ENCODE measurements around the gene AGTRAP. TPM values are rescaled to one million over a fixed set of nuclear protein-coding genes. Genes with fewer than 3 reads are reported as not detected.
A peak's percentile ranks its signal among the peaks of the same experiment; 100 is the strongest.

Gene AGTRAP
- total and polyA plus RNA-seq, 9 of the 15 experiments (the other 6 are each of a cell fraction or from before 2014, with no cell fraction given): 26.8 to 105 (median 57.5) TPM

GRCh38 chr1:11735854-11736745 lies at the start of gene AGTRAP (continued):
- TF ChIP-seq RFX1 (IDR thresholded peaks at IDR 0.05) (peak; percentile 99), ZNF644 (tag; IDR thresholded peaks at IDR 0.05; ENCODE audit: low read depth) (0 out of 2 replicates have a peak, but pooled peaks have one; percentile 15), ELF1 (tag; IDR thresholded peaks at IDR 0.05) (0 out of 2 replicates have a peak, but pooled peaks have one; percentile 41), CREB1 (IDR thresholded peaks at IDR 0.05) (peak; percentile 39; the same call in 1 of the 2 replicates), CREB1 (CRISPR knock-in tag; IDR thresholded peaks at IDR 0.05) (peak; percentile 36; the same call in 1 of the 2 replicates), ZNF57 (CRISPR knock-in tag; IDR thresholded peaks at IDR 0.05) (peak; percentile 39; the same call in 1 of the 2 replicates), ARID4B (CRISPR knock-in tag; IDR thresholded peaks at IDR 0.05) (peak; percentile 96), ADNP (tag; IDR thresholded peaks at IDR 0.05) (no peak), MYC (IDR thresholded peaks at IDR 0.05; ENCODE audit: low read depth, low read length) (peak; percentile 70), MYC (CRISPR knock-in tag; IDR thresholded peaks at IDR 0.05; ENCODE audit: borderline replicate concordance, low read depth) (peak; percentile 50; the same call in 1 of the 2 replicates), PHB2 (IDR thresholded peaks at IDR 0.05; ENCODE audit: low read depth) (no peak), MAFG (tag; conservative IDR thresholded peaks at IDR 0.05) (peak; percentile 64), ETV6 (IDR thresholded peaks at IDR 0.05; ENCODE audit: borderline replicate concordance in 1 of 2, low read depth in 2 of 2, low read length in 1 of 2) (peak in 1 of 2 experiments; percentile 79; a peak in 1 of 4 replicates), ETV6 (CRISPR knock-in tag; IDR thresholded peaks at IDR 0.05; ENCODE audit: borderline replicate concordance) (no peak), E2F4 (CRISPR knock-in tag; IDR thresholded peaks at IDR 0.05; ENCODE audit: low read depth) (0 out of 2 replicates have a peak, but pooled peaks have one; percentile 34), MLLT1 (IDR thresholded peaks at IDR 0.05) (peak; percentile 58 to 68; a peak in 2 of 4 replicates), ZNF24 (IDR thresholded peaks at IDR 0.05) (no peak), ZNF764 (CRISPR knock-in tag; IDR thresholded peaks at IDR 0.05; ENCODE audit: low read depth) (peak; percentile 44; the same call in 1 of the 2 replicates), BRD4 (IDR thresholded peaks at IDR 0.05) (peak; percentile 19; the same call in 1 of the 2 replicates), ZBTB17 (CRISPR knock-in tag; IDR thresholded peaks at IDR 0.05) (peak; percentile 52; the same call in 1 of the 2 replicates), TRIM24 (IDR thresholded peaks at IDR 0.05) (no peak)
